Measurements from ENCODE around the gene CTNNA2.

Gene CTNNA2

GRCh38 chr2:80380736-80381135, 867.9 kb downstream of the CTNNA2 start:
- no peak overlapping the region for H3K27ac ChIP-seq (ENCODE audit: low read length)
- H3K4me2 ChIP-seq (ENCODE audit: low read length), result no peak overlapping the region
- H3K9ac ChIP-seq (ENCODE audit: low read length), result no peak overlapping the region
- H3K79me2 ChIP-seq (ENCODE audit: low read length), result no peaks in the 10 kb centered on the region
- peaks cover 6% of the 10 kb centered on the region for H3K4me1 ChIP-seq (ENCODE audit: low read length)
- no peak overlapping the region for H2AFZ ChIP-seq (ENCODE audit: low read depth, low read length)
- no peaks in the 10 kb centered on the region for H3K27me3 ChIP-seq (ENCODE audit: low read depth, low read length)
- TF ChIP-seq EZH2phosphoT487 (IDR thresholded peaks at IDR 0.05; ENCODE audit: low read depth), result no peak
- no peak for TF ChIP-seq CTCF (IDR thresholded peaks at IDR 0.05; ENCODE audit: low read depth, low read length)
- no peak overlapping the region for H3K4me3 ChIP-seq (ENCODE audit: low read length)
- no peaks in the 10 kb centered on the region for H3K9me3 ChIP-seq (ENCODE audit: insufficient read depth, low read length)
- no peaks in the 10 kb centered on the region for H4K20me1 ChIP-seq (ENCODE audit: insufficient read depth, low read length)
- no peaks in the 10 kb centered on the region for H3K36me3 ChIP-seq (replicated peaks; ENCODE audit: low read depth, low read length)

- Histone ChIP-seq H3K36me3 (replicated peaks; ENCODE audit: low read depth, low read length) (no peaks in the 10 kb centered on the region), H3K4me2 (ENCODE audit: low read length) (no peak overlapping the region), H3K9ac (ENCODE audit: low read length) (no peak overlapping the region), H3K4me1 (ENCODE audit: low read length) (peaks cover 3% of the 10 kb centered on the region), H3K79me2 (ENCODE audit: low read length) (no peaks in the 10 kb centered on the region), H3K27ac (ENCODE audit: low read length) (no peak overlapping the region), H3K9me3 (ENCODE audit: insufficient read depth, low read length) (no peaks in the 10 kb centered on the region), H4K20me1 (ENCODE audit: insufficient read depth, low read length) (no peaks in the 10 kb centered on the region), H3K27me3 (ENCODE audit: low read depth, low read length) (no peaks in the 10 kb centered on the region), H3K4me3 (ENCODE audit: low read length) (no peak overlapping the region), H2AFZ (ENCODE audit: low read depth, low read length) (no peak overlapping the region)
- TF ChIP-seq CTCF (IDR thresholded peaks at IDR 0.05; ENCODE audit: low read depth, low read length) (no peak), EZH2phosphoT487 (IDR thresholded peaks at IDR 0.05; ENCODE audit: low read depth) (no peak)
Observed at GRCh38 chr2:80381666-80382065, 868.8 kb downstream of the CTNNA2 start.

DNA sequence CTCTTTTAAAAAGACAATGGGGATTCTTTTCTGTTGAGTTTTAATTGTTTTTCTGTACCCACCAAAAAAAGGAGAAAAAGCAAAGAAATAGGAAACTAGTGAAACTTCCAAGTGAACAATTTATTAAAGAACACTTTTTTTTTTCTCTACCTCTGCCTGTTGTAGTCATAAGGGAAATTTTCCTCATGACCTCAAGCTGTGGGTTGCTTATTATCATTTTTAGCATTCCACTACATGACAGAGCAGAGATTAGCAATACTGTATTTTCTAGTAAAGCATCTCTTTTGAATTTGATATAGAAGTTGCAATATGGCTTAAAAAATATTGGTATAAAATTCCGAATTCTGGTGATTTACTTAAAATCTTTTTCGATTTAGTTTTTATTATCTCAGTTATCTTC, 879.6 kb downstream of the CTNNA2 start:
- Histone ChIP-seq H3K36me3 (replicated peaks; ENCODE audit: low read depth, low read length) (no peaks in the 10 kb centered on the region), H3K4me2 (ENCODE audit: low read length) (no peak overlapping the region), H3K9me3 (ENCODE audit: insufficient read depth, low read length) (no peaks in the 10 kb centered on the region), H2AFZ (ENCODE audit: low read depth, low read length) (no peak overlapping the region), H3K4me3 (ENCODE audit: low read length) (no peak overlapping the region), H3K9ac (ENCODE audit: low read length) (no peak overlapping the region), H3K27ac (ENCODE audit: low read length) (no peak overlapping the region), H3K79me2 (ENCODE audit: low read length) (no peaks in the 10 kb centered on the region), H3K27me3 (ENCODE audit: low read depth, low read length) (no peaks in the 10 kb centered on the region), H4K20me1 (ENCODE audit: insufficient read depth, low read length) (no peaks in the 10 kb centered on the region), H3K4me1 (ENCODE audit: low read length) (no peaks in the 10 kb centered on the region)
- TF ChIP-seq CTCF (IDR thresholded peaks at IDR 0.05; ENCODE audit: low read depth, low read length) (no peak), EZH2phosphoT487 (IDR thresholded peaks at IDR 0.05; ENCODE audit: low read depth) (no peak)

- no peak for TF ChIP-seq EZH2phosphoT487 (IDR thresholded peaks at IDR 0.05; ENCODE audit: low read depth)
- no peak for TF ChIP-seq CTCF (IDR thresholded peaks at IDR 0.05; ENCODE audit: low read depth, low read length)
- Histone ChIP-seq H3K4me3 (ENCODE audit: low read length) (no peak overlapping the region), H3K4me1 (ENCODE audit: low read length) (no peaks in the 10 kb centered on the region), H2AFZ (ENCODE audit: low read depth, low read length) (no peak overlapping the region), H3K27ac (ENCODE audit: low read length) (no peak overlapping the region), H4K20me1 (ENCODE audit: insufficient read depth, low read length) (no peaks in the 10 kb centered on the region), H3K27me3 (ENCODE audit: low read depth, low read length) (no peaks in the 10 kb centered on the region), H3K4me2 (ENCODE audit: low read length) (no peak overlapping the region), H3K36me3 (replicated peaks; ENCODE audit: low read depth, low read length) (no peaks in the 10 kb centered on the region), H3K9me3 (ENCODE audit: insufficient read depth, low read length) (no peaks in the 10 kb centered on the region), H3K79me2 (ENCODE audit: low read length) (no peaks in the 10 kb centered on the region), H3K9ac (ENCODE audit: low read length) (no peak overlapping the region)
Observed at GRCh38 chr2:80393991-80394390, 881.1 kb downstream of the CTNNA2 start.

Data from OCI-LY3 (cell line).